Right atrium auricular region (tissue), 2 donors: ENCODE results near the gene CLN3. TPM values are rescaled to one million over a fixed set of nuclear protein-coding genes. Genes with fewer than 3 reads are reported as not detected.

ENCODE experiments used
- DNase-seq: peaks from one replicate; pipeline ENCODE4 v3.0.0-alpha.2; 2019; ENCODE audit warnings: low spot score
- H3K27ac ChIP-seq, 2 donors: fragments of 200-600 bp; sonication (generic); 1 replicate in 1 of 2; 2 replicates in 1 of 2; pipeline ENCODE4 v1.5.1; 2016 to 2019
- H3K27me3 ChIP-seq, 2 donors: fragments of 200-600 bp; sonication (generic); one replicate each; pipeline versions ENCODE4 v1.5.1 to v1.6.0; 2017 to 2019
- H3K36me3 ChIP-seq: fragments of 200-600 bp; sonication (generic); one replicate; pipeline ENCODE4 v1.5.1; 2016
- H3K4me1 ChIP-seq, 2 donors: fragments of 200-600 bp; sonication (generic); one replicate each; pipeline versions ENCODE4 v1.5.1 to v1.6.0; 2017 to 2019
- H3K4me3 ChIP-seq, 2 donors: fragments of 200-600 bp; sonication (generic); 1 replicate in 1 of 2; 2 replicates in 1 of 2; pipeline ENCODE4 v1.5.1; 2017 to 2019; ENCODE audit warnings: mild to moderate bottlenecking in 1 of 2, moderate library complexity in 1 of 2
- H3K9me3 ChIP-seq, 2 donors: fragments of 200-600 bp; sonication (generic); one replicate each; pipeline ENCODE4 v1.5.1; 2019
- total RNA-seq, 2 donors: library from RNA; depleted of rRNA; stranded (reverse); fragments of >200 nt; gene quantifications; one replicate each; pipeline ENCODE4 v1.1.0, GENCODE V29; 2016
- TF ChIP-seq, protein P1 (sequence below), 2 donors: fragments of 200-600 bp; sonication (generic); IDR thresholded peaks; one replicate each; pipeline ENCODE4 v1.5.1; 2019; ENCODE audit warnings: antibody characterized with exemption in 2 of 2

The CLN3 gene
- total RNA-seq, 2 donors from 2014 or later: 16.5 to 16.9 TPM

- DNase-seq: no peak
- TF ChIP-seq, protein P1, sequence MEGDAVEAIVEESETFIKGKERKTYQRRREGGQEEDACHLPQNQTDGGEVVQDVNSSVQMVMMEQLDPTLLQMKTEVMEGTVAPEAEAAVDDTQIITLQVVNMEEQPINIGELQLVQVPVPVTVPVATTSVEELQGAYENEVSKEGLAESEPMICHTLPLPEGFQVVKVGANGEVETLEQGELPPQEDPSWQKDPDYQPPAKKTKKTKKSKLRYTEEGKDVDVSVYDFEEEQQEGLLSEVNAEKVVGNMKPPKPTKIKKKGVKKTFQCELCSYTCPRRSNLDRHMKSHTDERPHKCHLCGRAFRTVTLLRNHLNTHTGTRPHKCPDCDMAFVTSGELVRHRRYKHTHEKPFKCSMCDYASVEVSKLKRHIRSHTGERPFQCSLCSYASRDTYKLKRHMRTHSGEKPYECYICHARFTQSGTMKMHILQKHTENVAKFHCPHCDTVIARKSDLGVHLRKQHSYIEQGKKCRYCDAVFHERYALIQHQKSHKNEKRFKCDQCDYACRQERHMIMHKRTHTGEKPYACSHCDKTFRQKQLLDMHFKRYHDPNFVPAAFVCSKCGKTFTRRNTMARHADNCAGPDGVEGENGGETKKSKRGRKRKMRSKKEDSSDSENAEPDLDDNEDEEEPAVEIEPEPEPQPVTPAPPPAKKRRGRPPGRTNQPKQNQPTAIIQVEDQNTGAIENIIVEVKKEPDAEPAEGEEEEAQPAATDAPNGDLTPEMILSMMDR (IDR thresholded peaks at IDR 0.05): no peak
Observed at GRCh38 chr16:28520672-28521071, 28.8 kb upstream of the CLN3 start.

DNA sequence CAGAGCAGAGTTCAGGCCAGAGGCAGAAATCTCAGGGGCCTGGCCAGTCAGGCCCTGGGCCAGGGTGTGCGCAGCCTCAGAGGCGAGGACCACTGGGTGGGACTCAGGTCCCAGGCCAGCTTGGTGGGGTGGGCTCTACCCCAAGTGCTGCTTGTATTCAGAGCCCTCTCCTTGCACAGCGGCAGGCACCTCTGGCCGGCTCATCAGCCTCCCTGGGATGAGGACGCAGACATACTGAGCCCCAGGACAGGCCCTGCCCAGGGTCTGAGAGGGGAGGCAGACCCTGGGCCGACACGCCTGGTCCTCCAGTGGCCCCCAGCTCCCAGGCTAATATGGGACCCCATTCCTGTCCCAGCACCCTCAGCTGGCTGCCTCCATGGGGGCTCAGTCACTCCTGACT is 22.4 kb upstream of the CLN3 start:
- Histone ChIP-seq H3K27me3 (no peaks in the 10 kb centered on the region), H3K4me1 (no peaks in the 10 kb centered on the region), H3K27ac (no peak overlapping the region), H3K9me3 (no peaks in the 10 kb centered on the region), H3K4me3 (no peak overlapping the region), H3K36me3 (no peaks in the 10 kb centered on the region)
- DNase-seq: no peak
- TF ChIP-seq, protein P1 (IDR thresholded peaks at IDR 0.05): no peak

More at GRCh38 chr16:28520672-28521071, 28.8 kb upstream of the CLN3 start:
- Histone ChIP-seq H3K4me3 (no peak overlapping the region), H3K36me3 (no peaks in the 10 kb centered on the region), H3K4me1 (no peaks in the 10 kb centered on the region), H3K9me3 (no peaks in the 10 kb centered on the region), H3K27ac (no peak overlapping the region), H3K27me3 (no peaks in the 10 kb centered on the region)

DNA sequence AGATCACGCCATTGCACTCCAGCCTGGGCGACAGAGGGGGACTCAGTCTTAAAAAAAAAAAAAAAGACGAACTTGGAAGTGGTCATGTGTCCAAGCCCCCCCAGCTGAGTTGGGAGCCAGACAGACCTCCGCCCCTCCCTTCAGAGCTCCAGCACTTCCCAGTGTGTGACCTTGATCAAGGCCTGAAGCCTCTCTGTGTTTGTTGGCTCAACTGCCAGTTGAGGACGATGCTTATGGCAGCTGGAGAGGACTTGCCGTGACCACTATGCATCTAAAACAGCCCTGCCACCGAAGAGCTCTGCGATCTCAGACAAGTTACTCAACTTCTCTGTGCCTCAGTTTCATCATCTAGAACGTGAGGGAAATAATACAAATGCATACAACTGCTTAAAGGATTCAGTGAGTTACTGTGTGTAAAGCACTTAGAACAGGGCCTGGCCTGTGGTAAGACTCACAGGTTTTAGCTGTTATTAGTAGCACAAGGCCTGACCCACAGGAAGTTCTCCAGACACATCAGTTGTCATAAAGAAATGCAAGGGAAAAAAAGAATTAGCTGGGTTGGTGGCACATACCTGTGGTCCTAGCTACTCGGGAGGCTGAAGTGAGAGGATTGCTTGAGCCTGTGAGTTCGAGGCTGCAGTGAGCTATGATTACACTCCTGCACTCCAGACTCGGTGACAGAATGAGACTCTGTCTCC is 21.8 kb upstream of the CLN3 start:
- no peaks in the 10 kb centered on the region for H3K27me3 ChIP-seq
- H3K9me3 ChIP-seq: no peaks in the 10 kb centered on the region
- H3K27ac ChIP-seq: no peak overlapping the region
- H3K4me1 ChIP-seq: no peaks in the 10 kb centered on the region
- TF ChIP-seq, protein P1 (IDR thresholded peaks at IDR 0.05): no peak
- H3K4me3 ChIP-seq: no peak overlapping the region
- H3K36me3 ChIP-seq: no peaks in the 10 kb centered on the region
- no peak for DNase-seq

GRCh38 chr16:28511801-28512789 is 20.2 kb upstream of the CLN3 start:
- Histone ChIP-seq H3K4me3 (no peak overlapping the region), H3K36me3 (no peaks in the 10 kb centered on the region), H3K4me1 (no peaks in the 10 kb centered on the region), H3K9me3 (no peaks in the 10 kb centered on the region), H3K27ac (no peak overlapping the region), H3K27me3 (no peaks in the 10 kb centered on the region)
- DNase-seq: no peak
- TF ChIP-seq, protein P1 (IDR thresholded peaks at IDR 0.05): no peak

DNA sequence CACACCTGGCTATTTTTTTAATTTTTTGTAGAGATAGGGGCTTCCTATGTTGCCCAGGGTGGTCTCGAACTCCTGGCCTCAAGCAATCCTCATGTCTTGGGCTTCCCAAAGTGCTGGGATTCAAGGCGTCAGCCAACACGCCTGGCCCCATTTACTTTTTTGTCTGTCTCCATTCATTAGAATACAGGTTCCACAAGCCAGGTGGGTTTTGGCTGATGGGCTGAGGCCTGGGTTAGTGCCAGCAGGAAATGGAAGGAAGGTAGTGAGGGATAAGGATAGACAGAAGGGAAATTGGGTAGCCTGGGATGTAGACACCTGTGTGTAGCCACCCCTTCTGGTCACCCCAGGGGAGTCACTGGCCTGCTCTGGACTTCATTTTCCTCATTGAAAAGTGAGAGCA is 19.2 kb upstream of the CLN3 start:
- Histone ChIP-seq H3K36me3 (no peaks in the 10 kb centered on the region), H3K27ac (no peak overlapping the region), H3K4me3 (no peak overlapping the region), H3K27me3 (no peaks in the 10 kb centered on the region), H3K9me3 (no peaks in the 10 kb centered on the region), H3K4me1 (no peaks in the 10 kb centered on the region)
- TF ChIP-seq, protein P1 (IDR thresholded peaks at IDR 0.05): no peak
- DNase-seq: no peak
